Spleen (tissue), 11 donors: Measurements from ENCODE around the gene SSNA1. TPM values are rescaled to one million over a fixed set of nuclear protein-coding genes. Genes with fewer than 3 reads are reported as not detected.

Experiments used
- DNase-seq: peaks from one replicate; pipeline ENCODE4 v3.0.0-alpha.2; 2020
- H3K27ac ChIP-seq, 8 donors: fragments of 200-600 bp; sonication (generic) in 7 of 8; 1 replicate in 4 of 8; 2 replicates in 4 of 8; pipeline versions ENCODE4 v1.5.0 to v1.8.0; 2016 to 2021; ENCODE audit warnings: inconsistent platforms in 4 of 8, mild to moderate bottlenecking in 4 of 8, moderate library complexity in 1 of 8
- H3K27me3 ChIP-seq, 7 donors: fragments of 200-600 bp; sonication (generic) in 6 of 7; replicated peaks in 1 of 7; 1 replicate in 4 of 7; 2 replicates in 3 of 7; pipeline versions ENCODE4 v1.5.0 to v1.8.0; 2016 to 2021; ENCODE audit warnings: inconsistent platforms in 3 of 7, mild to moderate bottlenecking in 1 of 7
- H3K36me3 ChIP-seq, 6 donors: fragments of 200-600 bp; sonication (generic) in 5 of 6; 1 replicate in 4 of 6; 2 replicates in 2 of 6; pipeline versions ENCODE4 v1.5.0 to v1.8.0; 2016 to 2021; ENCODE audit warnings: inconsistent platforms in 2 of 6
- H3K4me1 ChIP-seq, 6 donors: fragments of 200-600 bp; sonication (generic) in 5 of 6; 1 replicate in 3 of 6; 2 replicates in 3 of 6; pipeline versions ENCODE4 v1.5.0 to v1.8.0; 2016 to 2021; ENCODE audit warnings: inconsistent platforms in 3 of 6
- H3K4me3 ChIP-seq, 8 donors: fragments of 200-600 bp; sonication (generic) in 7 of 8; 1 replicate in 4 of 8; 2 replicates in 4 of 8; pipeline versions ENCODE4 v1.5.0 to v1.8.0; 2016 to 2021; ENCODE audit warnings: inconsistent platforms in 4 of 8, mild to moderate bottlenecking in 4 of 8, moderate library complexity in 2 of 8
- H3K9me3 ChIP-seq, 8 donors: fragments of 200-600 bp; sonication (generic) in 7 of 8; 1 replicate in 4 of 8; 2 replicates in 4 of 8; pipeline versions ENCODE4 v1.5.0 to v1.8.0; 2016 to 2021; ENCODE audit warnings: inconsistent platforms in 4 of 8
- CTCF ChIP-seq, 11 experiments: fragments of 200-600 bp in 7 of 11; fragments of 450-650 bp in 4 of 11; sonication (generic) in 4 of 11; IDR thresholded peaks in 8 of 11; conservative IDR thresholded peaks in 3 of 11; 1 replicate in 7 of 11; 2 replicates in 4 of 11; pipeline versions ENCODE4 v1.4.0 to v1.8.0; 2016 to 2021; ENCODE audit warnings: antibody characterized with exemption in 11 of 11, inconsistent platforms in 4 of 11, mild to moderate bottlenecking in 1 of 11
- POLR2A ChIP-seq, 3 donors: fragments of 450-650 bp; IDR thresholded peaks; one replicate each; pipeline ENCODE4 v1.5.1; 2017; ENCODE audit warnings: antibody characterized with exemption in 3 of 3, mild to moderate bottlenecking in 1 of 3
- POLR2AphosphoS5 ChIP-seq, 3 donors: sonication (generic); formaldehyde crosslinking; IDR thresholded peaks; one replicate each; pipeline ENCODE4 v1.5.1; 2017; ENCODE audit warnings: antibody characterized with exemption in 3 of 3
- WGBS, 5 donors: extraction: QIAGEN DNeasy Blood & Tissue Kit in 3 of 5; methylation state at CpG; one replicate each; pipeline versions ENCODE4 v1.1.5 to v1.1.7; 2013 to 2018; 5-methylcytosine and 5-hydroxymethylcytosine counted together
- intact Hi-C: fragments of 100-400 bp; cut with DNase I; formaldehyde crosslinking; loops from one replicate; pipeline ENCODE4 v1.15.0; 2023; ENCODE audit warnings: low total_unique reads
- polyA plus RNA-seq, 3 donors: library from polyadenylated mRNA; stranded (reverse); fragments of 200-250 nt; gene quantifications; one replicate each; pipeline ENCODE4 v1.2.1, GENCODE V29; 2013
- total RNA-seq, 7 donors: library from RNA; depleted of rRNA in 3 of 7; stranded (reverse); fragments of >200 nt in 3 of 7; fragmentation: NEBNext Ultra II Directional in 4 of 7; extraction: Animal tissue kit (Norgen Biotek cat#: 25700) in 4 of 7; gene quantifications; one replicate each; pipeline versions ENCODE4 v1.1.0 to v1.2.1, GENCODE V29; 2016 to 2021
- donor health status: healthy with polysubstance abuse.
- donor health status: DM: no; HTN: no; CAD: no; lungs with moderate emphysema.
- donor health status: DM: no; HTN: no; CAD: no.
- donor health status: Bipolar disorder and iron deficiency.
- donor health status: healthy.
- donor health status: DM: no; HTN: no; CAD: no.
- donor health status: DM: yes; HTN: yes; CAD: no.

SSNA1 gene
- total and polyA plus RNA-seq, 10 donors = 38.2 to 109 (median 48.0) TPM

GRCh38 chr9:137232101-137232500, 43.6 kb downstream of the SSNA1 start:
- no peak for DNase-seq
- intact Hi-C loops = no loop called here
- H3K27ac ChIP-seq = no peak overlapping the region
- no peak for TF ChIP-seq POLR2AphosphoS5 (IDR thresholded peaks at IDR 0.05)
- TF ChIP-seq CTCF (IDR thresholded peaks at IDR 0.05 in 8 of 11, conservative IDR thresholded peaks at IDR 0.05 in 3 of 11) = no peak
- no peak for TF ChIP-seq POLR2A (IDR thresholded peaks at IDR 0.05)
- WGBS, 5 donors = 59 to 89% (median 75%) methylated on average over 5 to 10 of the region's 10 CpGs
- H3K36me3 ChIP-seq = no peaks in the 10 kb centered on the region
- peaks cover 11 to 38% (median 34%) of the 10 kb centered on the region in 6 donors for H3K4me1 ChIP-seq
- H3K9me3 ChIP-seq = no peaks in the 10 kb centered on the region
- no peak overlapping the region for H3K4me3 ChIP-seq
- peaks cover 0 to 87% (median 45%) of the 10 kb centered on the region in 7 donors for H3K27me3 ChIP-seq

GRCh38 chr9:137232510-137232909, 44.0 kb downstream of the SSNA1 start:
- H3K4me1 ChIP-seq = peaks cover 11 to 38% (median 33%) of the 10 kb centered on the region in 6 donors
- intact Hi-C loops = no loop called here
- H3K36me3 ChIP-seq = no peaks in the 10 kb centered on the region
- H3K27ac ChIP-seq = no peak overlapping the region
- 69 to 84% (median 77%) methylated on average over 7 to 24 of the region's 24 CpGs for WGBS, 5 donors
- DNase-seq = no peak
- H3K9me3 ChIP-seq = no peaks in the 10 kb centered on the region
- TF ChIP-seq CTCF (IDR thresholded peaks at IDR 0.05 in 8 of 11, conservative IDR thresholded peaks at IDR 0.05 in 3 of 11) = no peak
- TF ChIP-seq POLR2AphosphoS5 (IDR thresholded peaks at IDR 0.05) = no peak
- no peak for TF ChIP-seq POLR2A (IDR thresholded peaks at IDR 0.05)
- H3K4me3 ChIP-seq = no peak overlapping the region
- H3K27me3 ChIP-seq = peaks cover 0 to 83% (median 45%) of the 10 kb centered on the region in 7 donors

GRCh38 chr9:137233143-137233980, 44.9 kb downstream of the SSNA1 start:
- intact Hi-C loops = no loop called here
- Histone ChIP-seq H3K4me1 (peaks cover 11 to 44% (median 36%) of the 10 kb centered on the region in 6 donors), H3K9me3 (no peaks in the 10 kb centered on the region), H3K27ac (no peak overlapping the region), H3K36me3 (no peaks in the 10 kb centered on the region), H3K27me3 (peaks cover 0 to 76% (median 41%) of the 10 kb centered on the region in 7 donors), H3K4me3 (no peak overlapping the region)
- TF ChIP-seq POLR2A (IDR thresholded peaks at IDR 0.05) (no peak), POLR2AphosphoS5 (IDR thresholded peaks at IDR 0.05) (no peak), CTCF (IDR thresholded peaks at IDR 0.05 in 8 of 11, conservative IDR thresholded peaks at IDR 0.05 in 3 of 11) (no peak)
- WGBS, 5 donors = 83 to 89% (median 84%) methylated on average over 23 to 40 of the region's 40 CpGs
- DNase-seq = no peak

- Histone ChIP-seq H3K27me3 (peaks cover 0 to 68% (median 32%) of the 10 kb centered on the region in 7 donors), H3K4me3 (no peak overlapping the region), H3K27ac (no peak overlapping the region), H3K36me3 (no peaks in the 10 kb centered on the region), H3K9me3 (no peaks in the 10 kb centered on the region), H3K4me1 (peaks cover 11 to 53% (median 44%) of the 10 kb centered on the region in 6 donors)
- 60 to 77% (median 70%) methylated on average over 17 to 40 of the region's 40 CpGs for WGBS, 5 donors
- TF ChIP-seq CTCF (IDR thresholded peaks at IDR 0.05 in 8 of 11, conservative IDR thresholded peaks at IDR 0.05 in 3 of 11) (no peak), POLR2AphosphoS5 (IDR thresholded peaks at IDR 0.05) (peak in 1 of 3 donors; percentile 35)
- no peak for DNase-seq
- intact Hi-C loops = no loop called here
Observed at GRCh38 chr9:137234055-137234697, 45.7 kb downstream of the SSNA1 start.
